Activated gamma-delta T cell treated with Interleukin-2 at 50 U/mL for 16 hours (primary cell): Measurements from ENCODE around the gene HOMER1.

Source experiments
- DNase-seq: peaks from one replicate; pipeline ENCODE4 v3.0.0-alpha.2; 2020

Gene HOMER1

DNA sequence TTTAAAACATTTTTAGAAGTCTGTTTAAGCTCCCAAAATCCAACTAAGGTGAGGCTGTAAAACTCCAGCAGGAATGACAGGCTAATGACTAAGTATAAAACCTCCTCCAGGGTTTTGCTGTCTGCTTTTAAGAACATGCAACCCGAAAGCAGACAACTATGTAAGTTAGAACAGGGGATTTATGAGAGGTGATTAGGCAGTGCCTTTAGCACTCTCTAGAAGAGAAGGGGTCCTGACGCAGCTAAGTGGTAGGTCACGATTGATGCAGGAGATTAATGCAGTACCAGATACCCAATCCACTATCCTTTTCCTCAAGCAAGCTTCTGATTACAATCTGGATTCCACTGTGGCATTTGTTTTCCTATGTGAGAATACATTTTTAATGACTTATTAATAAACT is 25.9 kb downstream of the HOMER1 start:
- no peak for DNase-seq

- DNase-seq = no peak
Observed at GRCh38 chr5:79487251-79487650, 26.7 kb downstream of the HOMER1 start.

- DNase-seq = no peak
Observed at GRCh38 chr5:79486116-79486515, 27.8 kb downstream of the HOMER1 start.

- no peak for DNase-seq
Observed at GRCh38 chr5:79484731-79485130, 29.2 kb downstream of the HOMER1 start.

GRCh38 chr5:79481574-79481973 is 32.4 kb downstream of the HOMER1 start:
- DNase-seq = no peak

- no peak for DNase-seq
Observed at GRCh38 chr5:79480991-79481390, 32.9 kb downstream of the HOMER1 start.

DNA sequence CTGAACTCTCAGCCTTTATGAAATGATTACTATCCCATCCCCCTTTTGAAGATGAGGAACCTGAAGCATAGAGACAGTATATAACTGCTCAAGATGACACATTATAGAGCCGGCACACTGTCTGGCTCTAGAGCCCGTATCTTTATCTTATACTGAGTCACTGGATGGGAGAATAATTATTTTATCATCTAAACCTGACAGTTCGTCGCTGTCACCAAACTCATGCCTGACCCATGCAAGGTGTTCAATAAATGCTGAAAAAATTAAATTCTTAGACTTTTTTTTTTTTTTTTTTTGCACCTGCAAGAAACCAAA is 38.8 kb downstream of the HOMER1 start:
- DNase-seq = no peak

- DNase-seq = no peak
Observed at GRCh38 chr5:79474367-79475151, 39.4 kb downstream of the HOMER1 start.

GRCh38 chr5:79471556-79471955 is 42.4 kb downstream of the HOMER1 start:
- DNase-seq = no peak

- DNase-seq = no peak
Observed at GRCh38 chr5:79464695-79465332, 49.1 kb downstream of the HOMER1 start.

GRCh38 chr5:79464278-79464677 is 49.7 kb downstream of the HOMER1 start:
- no peak for DNase-seq

GRCh38 chr5:79459626-79460025 is 54.3 kb downstream of the HOMER1 start:
- DNase-seq = no peak

GRCh38 chr5:79456890-79457583 is 56.9 kb downstream of the HOMER1 start:
- no peak for DNase-seq

DNA sequence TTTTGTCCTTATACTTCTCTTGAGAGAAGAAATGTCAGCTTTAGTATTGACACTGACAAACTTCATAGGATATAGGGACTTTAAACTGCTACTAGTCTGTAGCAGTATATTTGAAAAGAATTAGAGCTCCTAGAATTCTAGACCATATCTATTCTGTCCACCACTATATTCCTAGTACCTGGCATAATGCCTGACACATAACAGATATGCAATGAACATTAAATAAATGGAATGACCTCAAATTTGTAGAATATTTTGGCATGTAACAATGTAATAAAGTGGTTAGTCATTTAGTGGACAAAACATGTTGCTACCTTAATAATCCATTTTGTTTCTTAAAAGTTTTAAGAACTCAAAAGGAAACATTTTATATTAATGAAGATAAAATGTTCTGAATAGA is 57.5 kb downstream of the HOMER1 start:
- no peak for DNase-seq

DNA sequence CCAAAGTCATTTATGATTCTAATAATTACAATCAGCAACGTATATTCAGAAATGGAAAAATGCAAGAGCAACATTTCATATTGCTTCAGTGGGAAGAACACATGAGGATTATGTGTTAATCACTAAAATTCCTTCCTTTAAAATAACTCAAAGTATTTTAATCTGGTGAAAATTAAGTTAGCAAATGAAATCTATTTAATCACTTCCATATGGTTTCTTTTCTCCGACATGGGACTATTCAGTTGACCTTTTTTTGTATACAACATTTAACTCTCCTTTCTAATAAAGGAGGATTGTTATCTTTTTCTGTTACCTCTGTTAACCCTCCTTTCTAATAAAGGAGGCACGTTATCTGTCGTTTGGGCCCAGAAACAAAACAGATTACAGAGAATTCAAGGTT is 59.9 kb downstream of the HOMER1 start:
- DNase-seq = no peak

DNA sequence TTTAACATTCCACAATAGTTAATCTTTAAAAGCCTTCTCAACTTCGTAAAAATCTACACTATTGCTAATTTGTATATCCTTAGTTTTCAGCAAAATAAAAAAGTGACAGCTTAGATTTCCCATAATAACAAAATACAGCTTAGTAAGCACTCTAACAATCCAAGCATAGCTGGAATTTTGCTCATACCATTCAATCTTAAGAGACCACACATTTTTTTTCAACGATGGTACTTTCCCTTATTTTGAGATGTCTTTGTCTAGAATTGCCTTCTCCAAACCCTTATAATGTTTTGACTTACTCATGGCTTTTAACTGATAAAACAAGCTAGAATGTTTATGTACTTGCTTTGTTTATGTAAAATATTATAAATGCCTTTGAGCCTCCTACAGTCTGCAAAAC is 65.6 kb downstream of the HOMER1 start:
- no peak for DNase-seq

GRCh38 chr5:79436821-79437220 is 77.1 kb downstream of the HOMER1 start:
- no peak for DNase-seq

GRCh38 chr5:79436224-79436623 is 77.7 kb downstream of the HOMER1 start:
- no peak for DNase-seq

- DNase-seq = no peak
Observed at GRCh38 chr5:79430196-79430595, 83.7 kb downstream of the HOMER1 start.

GRCh38 chr5:79423296-79423695 is 90.6 kb downstream of the HOMER1 start:
- DNase-seq = no peak

DNA sequence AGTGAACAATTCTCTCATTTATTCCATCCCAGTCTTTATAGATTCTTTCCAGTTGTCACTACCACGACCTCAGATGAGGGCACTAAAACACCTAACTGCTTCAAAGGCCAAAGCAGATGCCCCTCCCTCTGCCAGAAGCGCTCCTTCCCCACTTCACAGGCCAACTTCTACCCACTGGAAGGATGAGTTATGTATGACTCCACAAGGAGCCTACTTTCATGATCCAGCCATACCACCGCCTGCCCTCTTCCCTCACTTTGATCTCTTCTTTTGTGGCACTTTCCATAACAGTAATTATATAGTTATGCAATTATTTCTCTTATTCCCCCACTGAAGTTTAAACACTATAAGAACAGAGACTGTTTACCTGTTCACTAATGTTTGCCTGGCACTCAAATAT is 93.7 kb downstream of the HOMER1 start:
- no peak for DNase-seq

DNA sequence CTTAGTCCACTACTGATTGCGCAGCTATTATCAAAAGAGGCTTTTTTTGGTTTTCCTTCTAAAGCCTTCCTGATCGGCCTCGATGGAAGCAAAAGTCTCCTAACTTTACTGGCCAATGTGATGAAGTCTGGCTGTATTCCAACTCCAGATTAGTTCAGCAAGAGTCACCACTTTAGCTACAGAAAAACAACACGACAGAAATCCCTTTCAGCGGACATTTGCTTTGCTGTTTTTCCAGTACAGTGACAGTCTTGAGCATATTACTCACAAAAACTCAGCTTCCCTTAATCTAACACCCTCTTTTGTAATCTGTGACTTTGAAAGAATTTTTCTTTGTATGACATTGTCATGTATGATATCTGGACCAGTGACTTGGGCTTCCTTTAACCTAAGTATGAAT is 95.7 kb downstream of the HOMER1 start:
- DNase-seq = no peak

DNA sequence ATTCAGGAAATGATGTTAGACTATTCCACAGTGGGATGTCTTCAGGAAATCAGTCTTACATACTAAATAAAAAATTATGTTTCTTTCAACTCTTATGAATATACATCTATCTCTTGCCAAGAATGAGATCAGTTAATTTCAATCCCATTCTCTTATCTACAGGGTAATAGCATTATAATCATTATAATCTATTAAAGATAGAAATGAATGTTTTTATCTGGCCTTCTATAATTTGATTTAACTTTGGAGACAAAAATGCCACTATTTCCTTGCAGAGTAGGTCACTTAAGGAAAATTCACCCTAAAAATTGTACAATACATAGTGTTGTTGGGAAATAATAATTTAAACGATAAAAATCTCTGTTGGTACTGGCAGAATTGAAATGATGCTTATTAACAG is 96.4 kb downstream of the HOMER1 start:
- DNase-seq = no peak

- no peak for DNase-seq
Observed at GRCh38 chr5:79416499-79416898, 97.4 kb downstream of the HOMER1 start.
